GM12878 (cell line): ENCODE measurements around the gene SUB1. TPM values are rescaled to one million over a fixed set of nuclear protein-coding genes. Genes with fewer than 3 reads are reported as not detected.

Experiments
- ATAC-seq: fragments of 200-7000 bp; cut with Tn5 transposase; 3 replicates; pipeline ENCODE4 v1.9.1; 2020; ENCODE audit warnings: mild to moderate bottlenecking, moderate library complexity
- BruUV-seq: library from RNA; stranded (reverse); fragments of 400-500 nt; replicated peaks from 2 replicates; lab custom pipeline; 2021; lab: Mats Ljungman, UMichigan
- CTCF ChIA-PET: fragments of 300-600 bp; sonication (Branson Sonifier 250); formaldehyde crosslinking; extraction: SDS; loops from one replicate; lab custom pipeline; 2021; ENCODE audit warnings: inconsistent platforms; lab: Yijun Ruan, JAX
- POLR2A ChIA-PET: fragments of 350-600 bp; formaldehyde crosslinking; extraction: SDS; loops from one replicate; lab custom pipeline; 2021; ENCODE audit warnings: inconsistent platforms; lab: Charles Lee
- RAD21 ChIA-PET: fragments of 300-600 bp; sonication (Branson Sonifier 250); formaldehyde crosslinking; loops from one replicate; lab custom pipeline; 2023; ENCODE audit warnings: antibody characterized with exemption; ENCODE audit not compliant: unreplicated experiment; lab: Charles Lee
- SMC1A ChIA-PET: fragments of 300-600 bp; sonication (Branson Sonifier 250); formaldehyde crosslinking; loops from one replicate; lab custom pipeline; 2023; ENCODE audit not compliant: unreplicated experiment, uncharacterized antibody; lab: Charles Lee
- DNase-seq: peaks from one replicate; pipeline ENCODE4 v3.0.0-alpha.2; 2011; ENCODE audit warnings: low read depth, low spot score
- FAIRE-seq: peaks from 3 replicates; lab custom pipeline; 2011; peaks lifted over from hg19 to GRCh38; lab: Jason Lieb, UNC
- H2AFZ ChIP-seq: 2 replicates; pipeline ENCODE4 v1.6.0; 2011; ENCODE audit warnings: low read depth, low read length, control low read depth; ENCODE audit not compliant: control insufficient read depth
- H3K27ac ChIP-seq: 2 replicates; pipeline ENCODE4 v1.5.1; 2011; ENCODE audit warnings: control low read depth; ENCODE audit not compliant: control insufficient read depth, insufficient read depth
- H3K27me3 ChIP-seq, 2 experiments: replicated peaks in 1 of 2; 2 replicates each; pipeline versions ENCODE4 v1.6.0 to v1.6.1; 2011; ENCODE audit warnings: low read length in 1 of 2; ENCODE audit not compliant: control insufficient read depth in 2 of 2, insufficient read depth in 2 of 2
- H3K36me3 ChIP-seq, 2 experiments: 2 replicates each; pipeline ENCODE4 v1.5.1; 2011; ENCODE audit warnings: low read length in 1 of 2; ENCODE audit not compliant: control insufficient read depth in 2 of 2, insufficient read depth in 2 of 2
- H3K4me1 ChIP-seq: 2 replicates; pipeline ENCODE4 v1.6.1; 2011; ENCODE audit warnings: mild to moderate bottlenecking, low read length, moderate library complexity, mixed read lengths; ENCODE audit not compliant: control insufficient read depth, insufficient read depth
- H3K4me2 ChIP-seq: 2 replicates; pipeline ENCODE4 v1.6.0; 2011; ENCODE audit warnings: control low read depth; ENCODE audit not compliant: control insufficient read depth, insufficient read depth
- H3K4me3 ChIP-seq: fragments of 200-600 bp; sonication (generic); 2 replicates; pipeline ENCODE4 v1.5.1; 2016
- H3K79me2 ChIP-seq: 2 replicates; pipeline ENCODE4 v1.6.0; 2011; ENCODE audit warnings: low read length; ENCODE audit not compliant: control insufficient read depth, insufficient read depth
- H3K9ac ChIP-seq: 2 replicates; pipeline ENCODE4 v1.8.0; 2011; ENCODE audit warnings: low read length, control low read depth, mixed read lengths; ENCODE audit not compliant: control insufficient read depth, insufficient read depth
- H3K9me3 ChIP-seq: replicated peaks from 3 replicates; pipeline ENCODE4 v1.5.1; 2011; ENCODE audit warnings: mild to moderate bottlenecking, low read length; ENCODE audit not compliant: control insufficient read depth, insufficient read depth
- H4K20me1 ChIP-seq: 2 replicates; pipeline ENCODE4 v1.6.0; 2011; ENCODE audit not compliant: control insufficient read depth, insufficient read depth
- BCL11A ChIP-seq: IDR thresholded peaks from 2 replicates; pipeline ENCODE4 v1.6.1; 2011; ENCODE audit warnings: low read depth, low read length
- PML ChIP-seq: IDR thresholded peaks from 2 replicates; pipeline ENCODE4 v1.6.1; 2012; ENCODE audit warnings: low read length, inconsistent platforms
- POLR2A ChIP-seq: IDR thresholded peaks from 2 replicates; pipeline ENCODE4 v1.6.1; 2011; ENCODE audit warnings: low read depth, mild to moderate bottlenecking, low read length
- POLR2AphosphoS2 ChIP-seq: IDR thresholded peaks from 2 replicates; pipeline ENCODE4 v1.6.1; 2011; ENCODE audit warnings: low read depth, mild to moderate bottlenecking, low read length, improper control_type of control experiment, moderate library complexity
- POLR2AphosphoS5 ChIP-seq: IDR thresholded peaks from 2 replicates; pipeline ENCODE4 v1.6.1; 2011; ENCODE audit warnings: mild to moderate bottlenecking, low read length, inconsistent platforms
- SMAD5 ChIP-seq: IDR thresholded peaks from 2 replicates; pipeline ENCODE4 v1.6.1; 2016; ENCODE audit warnings: antibody characterized with exemption, low read depth
- TARDBP ChIP-seq: IDR thresholded peaks from 2 replicates; pipeline ENCODE4 v1.6.1; 2016; ENCODE audit warnings: borderline replicate concordance
- TBL1XR1 ChIP-seq: IDR thresholded peaks from 2 replicates; pipeline ENCODE4 v1.6.1; 2012; ENCODE audit warnings: low read depth, low read length, improper control_type of control experiment
- ZNF24 ChIP-seq: fragments of 450-650 bp; IDR thresholded peaks from 2 replicates; pipeline ENCODE4 v1.6.1; 2017; ENCODE audit warnings: antibody characterized with exemption, mild to moderate bottlenecking
- WGBS: methylation state at CpG from one replicate; pipeline ENCODE4 v1.1.6; 2016; ENCODE audit warnings: low lambda C conversion rate; ENCODE audit not compliant: insufficient replicate concordance, insufficient coverage; ENCODE audit errors: missing lambda C conversion rate; 5-methylcytosine and 5-hydroxymethylcytosine counted together
- in situ Hi-C: fragments of 300-500 bp; cut with MboI; formaldehyde crosslinking; loops from 9 replicates; pipeline ENCODE4 v1.14.3; 2018; ENCODE audit warnings: mixed read lengths
- intact Hi-C: fragments of 100-400 bp; cut with micrococcal nuclease; formaldehyde crosslinking; loops from one replicate; pipeline ENCODE4 v1.14.2; 2022; ENCODE audit not compliant: unreplicated experiment
- polyA plus RNA-seq, 11 experiments: library from polyadenylated mRNA; depleted of rRNA in 4 of 11; unstranded in 6 of 11; stranded (reverse) in 5 of 11; fragments of >200 nt; fragmentation: Nextera tagmentation in 4 of 11; fragmentation: Illumina TruSeq in 1 of 11; extraction: Ambion mirVana in 4 of 11; extraction: Trizol in 1 of 11; gene quantifications; 1 replicate in 1 of 11; 2 replicates in 10 of 11; pipeline versions ENCODE4 v1.2.1 to v1.2.3, GENCODE V29; 2011 to 2016; ENCODE audit warnings: inconsistent platforms in 2 of 11, missing spikeins in 2 of 11, low read depth in 1 of 11
- total RNA-seq, 4 experiments: library from RNA; depleted of rRNA in 3 of 4; stranded (reverse); fragments of >200 nt in 3 of 4; fragmentation: Illumina TruSeq in 1 of 4; extraction: Trizol in 1 of 4; gene quantifications; 2 replicates each; pipeline versions ENCODE4 v1.2.1 to v1.2.3, GENCODE V29; 2013 to 2021
- TF ChIP-seq, protein P1 (sequence below): IDR thresholded peaks from 2 replicates; pipeline ENCODE4 v1.6.1; 2012; ENCODE audit warnings: low read length, inconsistent platforms
- TF ChIP-seq, protein P2 (sequence below): fragments of 450-650 bp; IDR thresholded peaks from 2 replicates; pipeline ENCODE4 v1.6.1; 2017; ENCODE audit warnings: mild to moderate bottlenecking, moderate library complexity
- TF ChIP-seq, protein P3 (sequence below): IDR thresholded peaks from 2 replicates; pipeline ENCODE4 v1.6.1; 2011; ENCODE audit warnings: borderline replicate concordance, low read depth, mild to moderate bottlenecking, moderate library complexity, low read length; ENCODE audit not compliant: insufficient read depth, poor library complexity, severe bottlenecking

SUB1 gene
- total and polyA plus RNA-seq, 10 of the 15 experiments (the other 5 are each of a cell fraction or from before 2014, with no cell fraction given), result 468 to 2,785 (median 1,145) TPM

GRCh38 chr5:32604800-32605765 is 19.7 kb downstream of the SUB1 start:
- POLR2A ChIA-PET, result interaction anchor here (1.0 kb wide), 1 partner anchor 10 kb away, joined by 3 read pairs; no protein-coding TSS in a partner anchor
- SMC1A ChIA-PET, result interaction anchor here (0.6 to 1.5 kb wide), 6 partner anchors 15 to 195 kb away, joined by 3 to 6 read pairs (median 4); no protein-coding TSS in a partner anchor
- Histone ChIP-seq H3K27ac (no peak overlapping the region), H3K9ac (no peak overlapping the region), H3K4me3 (no peak overlapping the region), H3K27me3 (no peaks in the 10 kb centered on the region)
- intact Hi-C loops, result no loop called here
- in situ Hi-C loops, result no loop called here
- peak; percentile 45 for ATAC-seq
- 80% methylated on average over 4 of the region's 4 CpGs for WGBS
- BruUV-seq, result TSS peak; percentile 2
- TF ChIP-seq POLR2A, result peak; percentile 65
- TF ChIP-seq ZNF24, result no peak
- TF ChIP-seq BCL11A, result no peak
- TF ChIP-seq, protein P1, sequence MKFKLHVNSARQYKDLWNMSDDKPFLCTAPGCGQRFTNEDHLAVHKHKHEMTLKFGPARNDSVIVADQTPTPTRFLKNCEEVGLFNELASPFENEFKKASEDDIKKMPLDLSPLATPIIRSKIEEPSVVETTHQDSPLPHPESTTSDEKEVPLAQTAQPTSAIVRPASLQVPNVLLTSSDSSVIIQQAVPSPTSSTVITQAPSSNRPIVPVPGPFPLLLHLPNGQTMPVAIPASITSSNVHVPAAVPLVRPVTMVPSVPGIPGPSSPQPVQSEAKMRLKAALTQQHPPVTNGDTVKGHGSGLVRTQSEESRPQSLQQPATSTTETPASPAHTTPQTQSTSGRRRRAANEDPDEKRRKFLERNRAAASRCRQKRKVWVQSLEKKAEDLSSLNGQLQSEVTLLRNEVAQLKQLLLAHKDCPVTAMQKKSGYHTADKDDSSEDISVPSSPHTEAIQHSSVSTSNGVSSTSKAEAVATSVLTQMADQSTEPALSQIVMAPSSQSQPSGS, result peak; percentile 33; the same call in 1 of the 2 replicates
- TF ChIP-seq, protein P2, sequence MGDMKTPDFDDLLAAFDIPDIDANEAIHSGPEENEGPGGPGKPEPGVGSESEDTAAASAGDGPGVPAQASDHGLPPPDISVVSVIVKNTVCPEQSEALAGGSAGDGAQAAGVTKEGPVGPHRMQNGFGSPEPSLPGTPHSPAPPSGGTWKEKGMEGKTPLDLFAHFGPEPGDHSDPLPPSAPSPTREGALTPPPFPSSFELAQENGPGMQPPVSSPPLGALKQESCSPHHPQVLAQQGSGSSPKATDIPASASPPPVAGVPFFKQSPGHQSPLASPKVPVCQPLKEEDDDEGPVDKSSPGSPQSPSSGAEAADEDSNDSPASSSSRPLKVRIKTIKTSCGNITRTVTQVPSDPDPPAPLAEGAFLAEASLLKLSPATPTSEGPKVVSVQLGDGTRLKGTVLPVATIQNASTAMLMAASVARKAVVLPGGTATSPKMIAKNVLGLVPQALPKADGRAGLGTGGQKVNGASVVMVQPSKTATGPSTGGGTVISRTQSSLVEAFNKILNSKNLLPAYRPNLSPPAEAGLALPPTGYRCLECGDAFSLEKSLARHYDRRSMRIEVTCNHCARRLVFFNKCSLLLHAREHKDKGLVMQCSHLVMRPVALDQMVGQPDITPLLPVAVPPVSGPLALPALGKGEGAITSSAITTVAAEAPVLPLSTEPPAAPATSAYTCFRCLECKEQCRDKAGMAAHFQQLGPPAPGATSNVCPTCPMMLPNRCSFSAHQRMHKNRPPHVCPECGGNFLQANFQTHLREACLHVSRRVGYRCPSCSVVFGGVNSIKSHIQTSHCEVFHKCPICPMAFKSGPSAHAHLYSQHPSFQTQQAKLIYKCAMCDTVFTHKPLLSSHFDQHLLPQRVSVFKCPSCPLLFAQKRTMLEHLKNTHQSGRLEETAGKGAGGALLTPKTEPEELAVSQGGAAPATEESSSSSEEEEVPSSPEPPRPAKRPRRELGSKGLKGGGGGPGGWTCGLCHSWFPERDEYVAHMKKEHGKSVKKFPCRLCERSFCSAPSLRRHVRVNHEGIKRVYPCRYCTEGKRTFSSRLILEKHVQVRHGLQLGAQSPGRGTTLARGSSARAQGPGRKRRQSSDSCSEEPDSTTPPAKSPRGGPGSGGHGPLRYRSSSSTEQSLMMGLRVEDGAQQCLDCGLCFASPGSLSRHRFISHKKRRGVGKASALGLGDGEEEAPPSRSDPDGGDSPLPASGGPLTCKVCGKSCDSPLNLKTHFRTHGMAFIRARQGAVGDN, result no peak
- TF ChIP-seq TARDBP, result 0 out of 2 replicates have a peak, but pooled peaks have one; percentile 11
- TF ChIP-seq, protein P3, sequence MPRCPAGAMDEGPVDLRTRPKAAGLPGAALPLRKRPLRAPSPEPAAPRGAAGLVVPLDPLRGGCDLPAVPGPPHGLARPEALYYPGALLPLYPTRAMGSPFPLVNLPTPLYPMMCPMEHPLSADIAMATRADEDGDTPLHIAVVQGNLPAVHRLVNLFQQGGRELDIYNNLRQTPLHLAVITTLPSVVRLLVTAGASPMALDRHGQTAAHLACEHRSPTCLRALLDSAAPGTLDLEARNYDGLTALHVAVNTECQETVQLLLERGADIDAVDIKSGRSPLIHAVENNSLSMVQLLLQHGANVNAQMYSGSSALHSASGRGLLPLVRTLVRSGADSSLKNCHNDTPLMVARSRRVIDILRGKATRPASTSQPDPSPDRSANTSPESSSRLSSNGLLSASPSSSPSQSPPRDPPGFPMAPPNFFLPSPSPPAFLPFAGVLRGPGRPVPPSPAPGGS, result peak; percentile 10
- peak; percentile 59 for TF ChIP-seq POLR2AphosphoS5
- no peak; the same call in 1 of the 2 replicates for TF ChIP-seq PML
- TF ChIP-seq TBL1XR1, result no peak
- TF ChIP-seq SMAD5, result 0 out of 2 replicates have a peak, but pooled peaks have one; percentile 34
- peak; percentile 24; the same call in 1 of the 2 replicates for TF ChIP-seq POLR2AphosphoS2
- TF ChIP-seq, all 136 proteins: peak for 7
- Histone ChIP-seq H3K36me3 (peaks cover 8 to 16% of the 10 kb centered on the region in 2 experiments), H3K4me1 (no peaks in the 10 kb centered on the region), H3K4me2 (no peak overlapping the region), H3K79me2 (peaks cover 6% of the 10 kb centered on the region), H4K20me1 (no peaks in the 10 kb centered on the region; the same call in 1 of the 2 replicates), H3K9me3 (no peaks in the 10 kb centered on the region), H2AFZ (no peak overlapping the region)
- ChIA-PET RAD21 (interaction anchor here (0.5 to 1.4 kb wide), 3 partner anchors 73 to 167 kb away, joined by 3 read pairs; no protein-coding TSS in a partner anchor), CTCF (interaction anchor here (1.6 to 1.7 kb wide), 2 partner anchors 15 to 115 kb away, joined by 7 to 15 read pairs; no protein-coding TSS in a partner anchor)
- no peak for FAIRE-seq
- no peak for DNase-seq
